K562 treated with DMSO at 1 percent for 48 hours (cell line): ENCODE measurements around the gene BRSK1. TPM values are rescaled to one million over a fixed set of nuclear protein-coding genes. Genes with fewer than 3 reads are reported as not detected.

Experiments
- total RNA-seq: library from RNA; unstranded; fragments of 300-600 nt; gene quantifications from 2 replicates; pipeline ENCODE4 v1.2.3, GENCODE V29; 2022; ENCODE audit warnings: low replicate concordance; ENCODE audit errors: extremely low read depth

Gene BRSK1
- total RNA-seq = not detected in 2 replicates

DNA sequence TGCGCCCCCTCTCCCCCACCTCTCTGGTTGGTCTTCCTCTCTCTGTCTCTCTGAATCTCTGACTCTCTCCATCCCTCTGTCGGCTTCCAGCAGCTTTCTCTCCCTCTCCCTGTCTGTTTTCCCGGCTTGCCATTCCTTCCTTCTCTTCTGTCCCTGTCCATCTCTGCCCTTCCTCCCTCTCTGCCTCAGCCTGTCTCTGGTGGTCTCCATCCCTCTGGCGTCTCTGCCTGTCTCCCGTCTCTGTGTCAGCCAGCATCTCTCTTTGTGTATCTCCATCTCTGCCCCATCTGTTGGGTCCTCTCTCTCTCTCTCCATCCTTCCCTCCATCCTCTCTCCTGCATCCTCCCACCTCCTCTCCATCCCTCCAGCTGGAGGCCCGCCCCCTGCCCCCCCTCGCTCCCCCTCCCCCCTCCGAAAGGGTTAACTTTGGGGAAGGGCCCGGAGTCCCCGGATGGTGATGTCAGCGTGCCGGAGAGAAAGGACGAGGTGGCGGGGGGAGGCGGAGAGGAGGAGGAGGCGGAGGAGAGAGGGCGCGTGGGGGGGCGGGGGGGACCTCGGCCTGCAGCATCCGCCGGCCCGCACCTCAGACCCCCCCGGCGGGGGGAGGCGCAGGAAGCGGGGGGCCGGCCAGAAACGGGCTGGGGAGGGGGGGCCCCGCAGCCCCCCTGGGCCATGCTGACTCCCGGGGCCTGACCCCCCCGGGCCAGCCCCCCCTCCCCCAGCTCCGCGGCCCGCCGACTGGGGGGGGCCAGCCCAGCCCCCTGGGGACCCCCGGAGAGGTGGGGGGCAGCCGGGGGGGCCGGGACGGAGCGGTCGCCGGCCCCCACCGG, at the start of gene BRSK1:
Gene BRSK1, plus strand, starts transcription at position 450 of the 830 bp plus-strand sequence. CDS start 446 bp downstream, outside the sequence.

DNA sequence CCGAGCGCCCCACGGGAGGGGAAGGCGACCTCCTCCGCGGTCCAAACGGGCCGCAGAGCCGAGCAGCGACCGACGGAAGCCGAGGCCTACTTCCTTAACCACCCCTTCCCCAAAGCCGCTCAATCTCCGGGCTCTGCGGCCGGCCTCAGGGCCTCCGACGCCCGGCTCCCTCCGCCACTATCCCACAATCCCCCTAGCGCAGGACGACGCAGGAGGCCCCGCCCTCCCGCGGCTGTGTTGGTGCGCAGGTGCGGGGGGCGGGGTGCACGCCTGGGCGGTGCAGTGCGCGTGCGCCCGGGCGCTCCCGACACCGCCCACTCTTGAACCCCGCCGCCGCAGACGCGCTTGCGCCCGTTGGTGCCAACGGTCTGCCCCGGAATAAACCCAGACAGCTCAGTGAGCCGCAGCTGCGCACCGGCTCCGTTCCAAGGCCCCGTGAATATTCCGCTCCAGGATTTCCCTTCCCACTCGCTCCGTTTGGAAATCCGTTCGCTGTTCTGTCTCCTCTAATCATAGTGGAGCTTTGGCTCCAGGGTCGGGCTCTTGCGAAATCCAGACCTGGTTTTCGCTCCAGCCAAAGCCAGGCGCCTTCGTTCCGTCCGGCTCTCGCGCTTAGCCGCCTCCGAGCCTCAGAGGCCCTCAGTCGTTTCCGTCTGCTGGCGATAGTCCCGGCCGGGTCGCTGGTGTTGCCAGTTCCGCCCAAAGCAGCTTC, 24.8 kb upstream of the BRSK1 start, which contains the start of gene PPP6R1:
Gene PPP6R1, minus strand, starts transcription at position 190 of the 712 bp plus-strand sequence. CDS start 11,914 bp downstream, outside the sequence.

DNA sequence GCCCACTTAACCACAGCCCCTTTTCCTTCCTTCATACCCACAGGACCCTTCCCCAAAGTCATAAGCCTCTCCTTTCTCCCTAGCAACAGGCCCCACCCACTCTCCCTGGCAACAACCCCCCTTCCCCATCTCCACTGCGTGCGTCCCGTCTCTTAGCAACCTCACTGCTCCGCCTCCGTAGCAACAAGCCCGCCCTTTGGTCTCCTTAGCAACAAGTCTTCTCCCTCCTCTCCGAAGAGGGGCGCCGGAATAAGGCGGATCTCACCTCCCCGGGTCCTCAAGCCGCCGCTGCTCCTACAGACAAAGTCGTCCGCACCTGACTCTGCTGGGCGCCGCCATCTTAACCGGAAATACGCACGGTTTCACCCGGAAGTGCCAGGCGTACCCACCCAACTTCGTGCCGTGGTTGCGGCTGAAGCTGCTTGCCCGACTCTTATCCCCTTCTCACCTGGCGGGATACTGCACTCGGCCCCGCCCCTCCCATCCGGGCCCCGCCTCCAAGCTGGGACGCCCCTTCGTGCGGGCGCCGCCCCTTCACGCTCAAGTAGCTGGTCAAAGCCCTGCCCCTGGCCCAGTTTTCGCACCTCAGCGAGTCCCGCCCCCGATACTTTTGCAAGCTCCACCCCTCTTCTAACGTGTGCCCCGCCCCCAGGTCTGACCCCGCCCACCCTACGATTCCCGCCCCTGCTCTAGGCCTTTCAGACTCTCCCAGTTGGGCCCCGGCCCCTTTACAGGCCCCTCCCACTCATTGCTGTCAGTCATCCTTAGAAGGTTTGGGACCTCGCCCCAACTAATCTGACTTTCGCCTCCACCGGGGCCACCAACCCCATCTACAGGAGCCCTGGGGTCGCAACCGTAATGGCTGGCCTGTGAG, 3.8 kb upstream of the BRSK1 start, which contains the start of gene HSPBP1:
Gene HSPBP1, minus strand, starts transcription at position 341 of the 874 bp plus-strand sequence. CDS start 502 bp downstream, outside the sequence.

DNA sequence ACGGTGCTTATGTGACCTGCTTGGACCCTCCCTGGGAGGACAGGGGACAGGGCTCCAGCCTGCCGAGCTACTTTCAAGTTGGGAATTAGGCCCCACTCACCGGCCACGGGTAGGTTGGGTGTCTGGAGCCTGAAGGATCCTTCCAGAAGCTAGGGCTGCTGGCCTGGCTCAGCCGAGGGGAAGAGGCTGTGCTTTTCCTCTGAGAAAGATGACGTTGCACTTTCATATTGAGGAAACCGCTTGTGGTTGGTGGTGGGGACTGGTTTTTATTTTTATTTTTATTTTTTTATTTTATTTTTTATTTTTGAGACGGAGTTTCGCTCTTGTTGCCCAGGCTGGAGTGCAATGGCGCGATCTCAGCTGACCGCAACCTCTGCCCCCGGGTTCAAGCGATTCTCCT, 41.4 kb downstream of the BRSK1 start, which contains the start of gene TMEM150B:
Gene TMEM150B, minus strand, starts transcription at position 170 of the 400 bp plus-strand sequence. CDS start 4,305 bp downstream, outside the sequence.

DNA sequence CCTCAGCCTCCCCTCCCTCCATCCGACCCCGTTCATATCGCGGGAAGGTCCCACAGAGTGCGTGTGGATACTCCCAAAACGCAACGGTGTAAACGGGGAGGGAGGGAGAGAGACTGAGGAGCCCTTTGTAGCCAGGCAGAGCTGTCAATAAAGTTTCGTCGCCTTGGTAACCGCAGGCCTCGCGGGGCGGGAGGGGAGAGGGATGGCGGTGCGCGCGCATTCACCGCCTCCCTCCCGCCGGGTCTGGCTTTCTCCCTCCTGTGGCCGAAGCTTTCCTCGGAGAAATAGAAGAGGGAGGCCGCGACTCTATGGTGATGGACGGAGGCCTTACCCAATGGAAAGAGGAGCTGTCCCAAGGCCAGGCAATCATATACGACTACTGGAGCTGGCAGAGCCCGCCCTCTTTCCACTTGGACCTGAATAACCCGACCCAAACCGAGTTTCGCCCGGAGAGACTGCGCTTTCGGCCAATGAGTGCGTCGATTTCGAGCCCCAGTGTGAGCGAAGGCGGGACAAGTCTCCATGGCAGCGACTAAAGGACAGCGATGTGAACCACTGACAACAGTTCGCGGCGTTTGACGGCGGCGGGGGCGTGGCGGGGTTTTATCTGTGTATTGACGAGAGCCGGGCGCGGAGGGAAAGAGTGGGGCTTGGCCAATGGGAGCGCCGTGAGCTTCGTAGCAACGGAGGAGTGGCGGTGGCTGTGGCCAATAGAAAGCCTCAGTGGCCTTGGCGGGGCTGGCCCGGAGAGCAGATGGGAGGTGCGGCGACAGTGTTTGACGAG, 55.5 kb downstream of the BRSK1 start, which contains the start of gene KMT5C:
Gene KMT5C, plus strand, starts transcription at position 772 of the 784 bp plus-strand sequence. CDS start 2,061 bp downstream, outside the sequence.

DNA sequence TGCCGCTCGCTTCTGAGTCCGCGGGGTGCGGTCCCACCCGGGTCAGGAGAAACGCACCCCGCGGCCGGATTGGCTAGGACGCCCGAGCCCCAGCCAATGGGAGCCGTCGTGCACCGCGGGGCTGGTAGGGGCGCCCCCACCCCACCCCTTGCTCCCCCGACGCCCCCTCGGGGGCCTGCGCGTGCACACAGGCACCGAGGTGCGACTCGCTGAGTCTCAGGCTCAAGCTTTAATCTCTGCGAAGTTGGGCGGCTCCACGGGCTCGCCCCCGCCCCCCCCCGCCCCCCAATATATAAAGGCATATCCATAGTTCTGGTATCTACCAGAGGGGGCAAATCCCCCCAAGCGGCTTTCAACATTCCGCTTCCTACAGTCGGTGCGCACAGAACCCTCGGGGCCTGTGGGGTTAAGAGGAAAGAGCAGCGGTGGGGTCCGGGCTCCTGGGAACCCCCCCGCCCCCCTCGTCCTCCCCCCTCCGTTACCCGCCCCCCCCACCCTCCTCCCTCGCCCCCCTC, 71.0 kb downstream of the BRSK1 start, which contains the start of gene COX6B2:
Gene COX6B2, minus strand, starts transcription at position 22 of the 515 bp plus-strand sequence. CDS start 198 bp downstream, outside the sequence.

Other genes with a start within 250 kb of the BRSK1 start
- not detected in 2 replicates for gene GP6, start 245.7 kb upstream of the BRSK1 start, total RNA-seq
- gene RDH13, start 220.8 kb upstream of the BRSK1 start, total RNA-seq = not detected in 2 replicates
- gene EPS8L1, start 208.1 kb upstream of the BRSK1 start, total RNA-seq = not detected in 2 replicates
- not detected in 2 replicates for gene PPP1R12C, start 166.4 kb upstream of the BRSK1 start, total RNA-seq
- not detected in 2 replicates for gene TNNT1, start 134.8 kb upstream of the BRSK1 start, total RNA-seq
- gene TNNI3, start 126.3 kb upstream of the BRSK1 start, total RNA-seq = not detected in 2 replicates
- not detected in 2 replicates for gene DNAAF3, start 117.4 kb upstream of the BRSK1 start, total RNA-seq
- not detected in 2 replicates for gene SYT5, start 103.7 kb upstream of the BRSK1 start, total RNA-seq
- not detected in 2 replicates for gene PTPRH, start 74.5 kb upstream of the BRSK1 start, total RNA-seq
- gene TMEM86B, start 55.2 kb upstream of the BRSK1 start, total RNA-seq = not detected in 2 replicates
- 133 TPM in 1 of 2 replicates, not detected in the other for gene PPP6R1, start 25.0 kb upstream of the BRSK1 start, total RNA-seq
- gene HSPBP1, start 3.9 kb upstream of the BRSK1 start, total RNA-seq = not detected in 2 replicates
- not detected in 2 replicates for gene TMEM150B, start 41.3 kb downstream of the BRSK1 start, total RNA-seq
- gene KMT5C, start 55.9 kb downstream of the BRSK1 start, total RNA-seq = not detected in 2 replicates
- gene COX6B2, start 70.7 kb downstream of the BRSK1 start, total RNA-seq = not detected in 2 replicates
- gene GARIN5B, start 79.3 kb downstream of the BRSK1 start, total RNA-seq = not detected in 2 replicates
- not detected in 2 replicates for gene IL11, start 86.5 kb downstream of the BRSK1 start, total RNA-seq
- gene TMEM190, start 92.8 kb downstream of the BRSK1 start, total RNA-seq = not detected in 2 replicates
- not detected in 2 replicates for gene TMEM238, start 100.3 kb downstream of the BRSK1 start, total RNA-seq
- 4,209 and 5,908 TPM in 2 replicates for gene RPL28, start 101.9 kb downstream of the BRSK1 start, total RNA-seq
- 2,967 TPM in 1 of 2 replicates, not detected in the other for gene UBE2S, start 123.8 kb downstream of the BRSK1 start, total RNA-seq
- gene SHISA7, start 159.3 kb downstream of the BRSK1 start, total RNA-seq = not detected in 2 replicates
- gene ISOC2, start 177.6 kb downstream of the BRSK1 start, total RNA-seq = not detected in 2 replicates
- not detected in 2 replicates for gene C19orf85, start 180.8 kb downstream of the BRSK1 start, total RNA-seq
- not detected in 2 replicates for gene ZNF628, start 192.6 kb downstream of the BRSK1 start, total RNA-seq
- not detected in 2 replicates for gene NAT14, start 201.2 kb downstream of the BRSK1 start, total RNA-seq
- not detected in 2 replicates for gene SSC5D, start 204.4 kb downstream of the BRSK1 start, total RNA-seq